Dendritic cell treated with granulocyte-macrophage colony-stimulating factor and Interleukin-4, amounts not matched to agents 40 ng/mL and 50 ng/mL, for 4 days (primary cell): ENCODE data around the gene HNRNPCL1.

Source experiments
- H3K27ac Mint-ChIP-seq: one replicate; pipeline ENCODE4 v1.8.0; 2022; ENCODE audit warnings: mild to moderate bottlenecking, mixed read lengths
- H3K27me3 Mint-ChIP-seq: one replicate; pipeline ENCODE4 v1.8.0; 2022; ENCODE audit warnings: mild to moderate bottlenecking, mixed read lengths
- H3K36me3 Mint-ChIP-seq: one replicate; pipeline ENCODE4 v1.8.0; 2022; ENCODE audit warnings: low read depth, mixed read lengths
- H3K4me1 Mint-ChIP-seq: one replicate; pipeline ENCODE4 v1.8.0; 2022; ENCODE audit warnings: low read depth, mixed read lengths
- H3K4me3 Mint-ChIP-seq: one replicate; pipeline ENCODE4 v1.8.0; 2022; ENCODE audit warnings: mild to moderate bottlenecking, moderate library complexity, mixed read lengths
- H3K9me3 Mint-ChIP-seq: one replicate; pipeline ENCODE4 v1.8.0; 2022; ENCODE audit warnings: mixed read lengths
- intact Hi-C: fragments of 100-400 bp; cut with micrococcal nuclease; formaldehyde crosslinking; loops from one replicate; pipeline ENCODE4 v1.15.0; 2022

Gene HNRNPCL1

DNA sequence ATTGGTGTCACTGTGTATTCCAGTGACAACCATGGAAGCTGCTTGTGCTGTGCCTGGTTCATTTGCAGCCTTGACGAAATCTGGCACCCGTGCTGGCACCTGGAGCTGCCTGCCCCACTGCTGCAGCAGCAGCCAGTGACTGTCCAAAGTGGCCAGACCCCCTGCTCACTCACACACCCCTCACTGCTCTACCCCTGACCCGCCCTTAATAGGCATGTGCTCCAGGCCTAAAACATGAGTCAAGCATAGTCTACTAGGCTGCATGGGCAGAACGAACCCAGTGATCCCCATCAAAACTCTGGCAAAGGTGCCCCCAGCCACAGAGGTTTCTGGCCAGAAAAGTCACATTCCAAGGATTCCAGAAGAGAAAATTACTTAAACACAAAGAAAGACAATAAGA, 49.6 kb downstream of the HNRNPCL1 start:
- no peak overlapping the region for H3K27ac Mint-ChIP-seq
- no peaks in the 10 kb centered on the region for H3K9me3 Mint-ChIP-seq
- no peak overlapping the region for H3K4me3 Mint-ChIP-seq
- H3K27me3 Mint-ChIP-seq, result no peaks in the 10 kb centered on the region
- intact Hi-C loops, result no loop called here
- H3K4me1 Mint-ChIP-seq, result no peaks in the 10 kb centered on the region
- H3K36me3 Mint-ChIP-seq, result no peaks in the 10 kb centered on the region
